K562 (cell line): Measurements from ENCODE around the gene S100P. TPM values are rescaled to one million over a fixed set of nuclear protein-coding genes. Genes with fewer than 3 reads are reported as not detected.

Experiments used
- CBFA2T2 ChIP-seq: fragments of 450-650 bp; conservative IDR thresholded peaks from 2 replicates; pipeline ENCODE4 v1.6.1; 2017; ENCODE audit warnings: mild to moderate bottlenecking
- CTBP1 ChIP-seq: fragments of 450-650 bp; IDR thresholded peaks from 2 replicates; pipeline ENCODE4 v1.6.1; 2016; ENCODE audit warnings: borderline replicate concordance
- DNMT1 ChIP-seq: fragments of 450-650 bp; IDR thresholded peaks from 2 replicates; pipeline ENCODE4 v1.6.1; 2016; ENCODE audit warnings: antibody characterized with exemption, mild to moderate bottlenecking
- EP400 ChIP-seq: fragments of 450-650 bp; IDR thresholded peaks from 2 replicates; pipeline ENCODE4 v1.6.1; 2017; ENCODE audit warnings: antibody characterized with exemption, mild to moderate bottlenecking, moderate library complexity
- ERF ChIP-seq: fragments of 450-650 bp; formaldehyde crosslinking; IDR thresholded peaks from 2 replicates; pipeline ENCODE4 v1.4.0; 2020; ENCODE audit warnings: mild to moderate bottlenecking, mixed read lengths
- FOS ChIP-seq: IDR thresholded peaks from 3 replicates; pipeline ENCODE4 v1.6.1; 2011; ENCODE audit not compliant: insufficient read length; ENCODE audit errors: extremely low read depth
- GATA2 ChIP-seq: sonication (generic); formaldehyde crosslinking; IDR thresholded peaks from 2 replicates; pipeline ENCODE4 v1.4.0; 2020; ENCODE audit warnings: mild to moderate bottlenecking, missing genetic modification reagents
- HNRNPLL ChIP-seq: fragments of 200-400 bp; formaldehyde crosslinking; IDR thresholded peaks from 2 replicates; pipeline ENCODE4 v1.6.1; 2017; ENCODE audit warnings: low read length, low read depth, mild to moderate bottlenecking; ENCODE audit not compliant: poor library complexity, severe bottlenecking
- KAT8 ChIP-seq: fragments of 450-650 bp; IDR thresholded peaks from 2 replicates; pipeline ENCODE4 v1.6.1; 2016; ENCODE audit warnings: low read depth, mild to moderate bottlenecking
- KDM2B ChIP-seq: fragments of 250-450 bp; sonication (Bioruptor Pico); IDR thresholded peaks from 2 replicates; pipeline ENCODE4 v1.8.0; 2021; ENCODE audit warnings: mild to moderate bottlenecking, moderate library complexity
- KDM4B ChIP-seq, 2 experiments: fragments of 450-650 bp in 1 of 2; sonication (generic) in 1 of 2; IDR thresholded peaks; 2 replicates each; pipeline ENCODE4 v1.6.1; 2016 to 2017; ENCODE audit warnings: borderline replicate concordance in 2 of 2, antibody characterized with exemption in 1 of 2, low read depth in 1 of 2, mild to moderate bottlenecking in 1 of 2
- MBD2 ChIP-seq: sonication (generic); IDR thresholded peaks from 2 replicates; pipeline ENCODE4 v1.6.1; 2016; ENCODE audit warnings: low read depth, borderline replicate concordance
- MEIS2 ChIP-seq: fragments of 450-650 bp; IDR thresholded peaks from 2 replicates; pipeline ENCODE4 v1.6.1; 2014; ENCODE audit warnings: mild to moderate bottlenecking; ENCODE audit not compliant: partially characterized antibody
- NCOA4 ChIP-seq: fragments of 450-650 bp; IDR thresholded peaks from 2 replicates; pipeline ENCODE4 v1.6.1; 2018; ENCODE audit warnings: mild to moderate bottlenecking; ENCODE audit not compliant: partially characterized antibody
- NELFE ChIP-seq: IDR thresholded peaks from 2 replicates; pipeline ENCODE4 v1.6.1; 2011; ENCODE audit warnings: mild to moderate bottlenecking; ENCODE audit not compliant: insufficient read depth, insufficient read length
- NONO ChIP-seq, 2 experiments: fragments of 200-400 bp in 1 of 2; fragments of 450-650 bp in 1 of 2; formaldehyde crosslinking in 1 of 2; IDR thresholded peaks; 2 replicates each; pipeline ENCODE4 v1.6.1; 2017; ENCODE audit warnings: low read depth in 2 of 2, mild to moderate bottlenecking in 2 of 2, moderate library complexity in 2 of 2, low read length in 1 of 2
- PYGO2 ChIP-seq: fragments of 450-650 bp; IDR thresholded peaks from 2 replicates; pipeline ENCODE4 v1.6.1; 2016; ENCODE audit warnings: mild to moderate bottlenecking, missing genetic modification characterization, moderate library complexity, missing compliant biosample characterization
- TCF3 ChIP-seq: sonication (generic); formaldehyde crosslinking; IDR thresholded peaks from 2 replicates; pipeline ENCODE4 v1.4.0; 2020; ENCODE audit warnings: mild to moderate bottlenecking, missing genetic modification reagents
- TCF7L2 ChIP-seq: fragments of 150-350 bp; IDR thresholded peaks from 2 replicates; pipeline ENCODE4 v1.6.1; 2016; ENCODE audit warnings: low read depth, mild to moderate bottlenecking, low read length, moderate library complexity
- ZC3H11A ChIP-seq: IDR thresholded peaks from 2 replicates; pipeline ENCODE4 v1.6.1; 2012; ENCODE audit warnings: low read depth, low read length, improper control_type of control experiment
- ZEB2 ChIP-seq: fragments of 450-650 bp; IDR thresholded peaks from 2 replicates; pipeline ENCODE4 v1.6.1; 2016
- ZNF12 ChIP-seq: sonication (generic); formaldehyde crosslinking; IDR thresholded peaks from 2 replicates; pipeline ENCODE4 v1.4.0; 2020; ENCODE audit warnings: mild to moderate bottlenecking, missing genetic modification reagents
- ZNF140 ChIP-seq: fragments of 250-450 bp; sonication (Bioruptor Pico); IDR thresholded peaks from 2 replicates; pipeline ENCODE4 v1.8.0; 2021; ENCODE audit warnings: moderate library complexity, mild to moderate bottlenecking, inconsistent platforms
- ZNF239 ChIP-seq: fragments of 250-450 bp; sonication (Bioruptor Pico); IDR thresholded peaks from 2 replicates; pipeline ENCODE4 v1.4.0; 2020; ENCODE audit warnings: mild to moderate bottlenecking
- ZNF384 ChIP-seq: IDR thresholded peaks from 2 replicates; pipeline ENCODE4 v1.6.1; 2012; ENCODE audit warnings: low read depth, low read length, improper control_type of control experiment
- ZNF561 ChIP-seq: fragments of 450-650 bp; formaldehyde crosslinking; conservative IDR thresholded peaks from 2 replicates; pipeline ENCODE4 v1.4.0; 2020; ENCODE audit warnings: mild to moderate bottlenecking, moderate library complexity
- ZNF717 ChIP-seq: fragments of 250-450 bp; sonication (Bioruptor Pico); IDR thresholded peaks from 2 replicates; pipeline ENCODE4 v1.5.0; 2021
- polyA plus RNA-seq, 8 experiments: library from polyadenylated mRNA; depleted of rRNA in 4 of 8; stranded (reverse) in 5 of 8; unstranded in 3 of 8; fragments of >200 nt; fragmentation: Nextera tagmentation in 2 of 8; fragmentation: Illumina TruSeq in 1 of 8; extraction: Ambion mirVana in 2 of 8; extraction: Trizol in 1 of 8; gene quantifications; 2 replicates each; pipeline versions ENCODE4 v1.2.1 to v1.2.3, GENCODE V29; 2011 to 2014; ENCODE audit warnings: inconsistent platforms in 1 of 8, missing spikeins in 1 of 8
- total RNA-seq, 7 experiments: library from RNA; depleted of rRNA in 6 of 7; stranded (reverse); fragments of >200 nt in 6 of 7; fragmentation: Illumina TruSeq in 2 of 7; extraction: Trizol in 2 of 7; gene quantifications; 2 replicates each; pipeline versions ENCODE4 v1.2.1 to v1.2.3, GENCODE V29; 2011 to 2021; ENCODE audit warnings: low replicate concordance in 1 of 7
- TF ChIP-seq, protein P1 (sequence below): fragments of 250-450 bp; sonication (Bioruptor Pico); IDR thresholded peaks from 2 replicates; pipeline ENCODE4 v1.8.0; 2021; ENCODE audit warnings: borderline replicate concordance, mild to moderate bottlenecking, moderate library complexity; ENCODE audit not compliant: poor library complexity, severe bottlenecking
- TF ChIP-seq, protein P2 (sequence below): sonication (generic); formaldehyde crosslinking; IDR thresholded peaks from 2 replicates; pipeline ENCODE4 v1.8.1; 2022; ENCODE audit warnings: missing genetic modification reagents
- TF ChIP-seq, protein P3 (sequence below): sonication (generic); formaldehyde crosslinking; IDR thresholded peaks from 2 replicates; pipeline ENCODE4 v1.5.0; 2020; ENCODE audit warnings: missing genetic modification reagents

The S100P gene
- total and polyA plus RNA-seq, 9 of the 15 experiments (the other 6 are each of a cell fraction or from before 2014, with no cell fraction given) = 4.1 to 23.8 (median 7.5) TPM

DNA sequence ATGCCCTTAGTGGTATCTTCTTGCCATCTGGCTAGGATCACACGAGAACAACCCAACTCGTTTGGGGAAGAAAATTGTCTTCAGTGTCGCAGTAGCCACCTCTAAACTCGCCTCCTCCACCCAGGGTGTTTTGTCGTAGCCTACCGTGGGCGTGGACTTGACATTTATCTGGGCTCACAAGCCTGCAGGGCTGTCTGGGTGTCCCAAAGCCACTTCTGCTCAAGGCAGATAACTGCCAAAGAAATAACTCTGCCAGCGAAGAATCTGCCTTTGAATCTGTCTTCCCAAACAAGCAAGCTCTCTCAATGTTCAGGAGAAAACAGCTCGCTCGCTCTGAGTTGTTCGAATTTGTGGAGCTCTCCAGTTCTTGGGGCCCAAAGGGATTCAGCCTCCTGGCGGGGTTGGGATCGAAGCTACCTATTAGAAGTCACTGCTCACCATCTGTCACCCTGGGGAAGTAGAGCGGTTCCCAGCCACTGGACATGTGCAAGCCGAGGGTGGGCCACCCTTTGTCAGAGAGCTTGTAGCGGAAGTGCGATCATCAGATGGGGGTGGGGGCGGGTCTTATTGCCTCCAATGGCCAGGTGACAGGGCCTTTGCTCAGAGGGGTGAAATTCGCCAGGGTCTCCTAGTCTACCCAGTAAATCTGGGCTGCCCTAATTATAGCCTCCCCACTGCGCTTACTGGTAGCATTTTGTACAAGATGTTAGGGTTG, 37.1 kb downstream of the S100P start (continued):
- TF ChIP-seq ZNF140 (CRISPR knock-in tag) (no peak), KAT8 (no peak), NCOA4 (no peak), MBD2 (peak; percentile 77), DNMT1 (no peak), ZEB2 (peak; percentile 77), ZNF12 (CRISPR knock-in tag) (no peak), ERF (CRISPR knock-in tag) (no peak), ZNF384 (0 out of 2 replicates have a peak, but pooled peaks have one; percentile 53), TCF7L2 (no peak), KDM2B (CRISPR knock-in tag) (no peak), EP400 (peak; percentile 81), ZNF717 (CRISPR knock-in tag) (no peak), NONO (IDR thresholded peaks at IDR 0.05; ENCODE audit: low read depth in 2 of 2, low read length in 1 of 2) (no peak; a peak in 1 of 4 replicates), CBFA2T2 (peak; percentile 97), NELFE (no peak), ZNF239 (CRISPR knock-in tag) (no peak), CTBP1 (peak; percentile 66; the same call in 1 of the 2 replicates), ZNF561 (no peak), HNRNPLL (peak; percentile 20), TCF3 (peak; percentile 99), ZC3H11A (no peak), MEIS2 (peak; percentile 93), FOS (no peak), KDM4B (IDR thresholded peaks at IDR 0.05; ENCODE audit: borderline replicate concordance in 2 of 2, low read depth in 1 of 2) (no peak), GATA2 (CRISPR knock-in tag) (peak; percentile 97), PYGO2 (tag) (peak; percentile 56; the same call in 1 of the 2 replicates)
- TF ChIP-seq, protein P1, sequence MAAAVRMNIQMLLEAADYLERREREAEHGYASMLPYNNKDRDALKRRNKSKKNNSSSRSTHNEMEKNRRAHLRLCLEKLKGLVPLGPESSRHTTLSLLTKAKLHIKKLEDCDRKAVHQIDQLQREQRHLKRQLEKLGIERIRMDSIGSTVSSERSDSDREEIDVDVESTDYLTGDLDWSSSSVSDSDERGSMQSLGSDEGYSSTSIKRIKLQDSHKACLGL = no peak
- TF ChIP-seq, protein P2, sequence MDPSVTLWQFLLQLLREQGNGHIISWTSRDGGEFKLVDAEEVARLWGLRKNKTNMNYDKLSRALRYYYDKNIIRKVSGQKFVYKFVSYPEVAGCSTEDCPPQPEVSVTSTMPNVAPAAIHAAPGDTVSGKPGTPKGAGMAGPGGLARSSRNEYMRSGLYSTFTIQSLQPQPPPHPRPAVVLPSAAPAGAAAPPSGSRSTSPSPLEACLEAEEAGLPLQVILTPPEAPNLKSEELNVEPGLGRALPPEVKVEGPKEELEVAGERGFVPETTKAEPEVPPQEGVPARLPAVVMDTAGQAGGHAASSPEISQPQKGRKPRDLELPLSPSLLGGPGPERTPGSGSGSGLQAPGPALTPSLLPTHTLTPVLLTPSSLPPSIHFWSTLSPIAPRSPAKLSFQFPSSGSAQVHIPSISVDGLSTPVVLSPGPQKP (CRISPR knock-in tag) = no peak
- TF ChIP-seq, protein P3, sequence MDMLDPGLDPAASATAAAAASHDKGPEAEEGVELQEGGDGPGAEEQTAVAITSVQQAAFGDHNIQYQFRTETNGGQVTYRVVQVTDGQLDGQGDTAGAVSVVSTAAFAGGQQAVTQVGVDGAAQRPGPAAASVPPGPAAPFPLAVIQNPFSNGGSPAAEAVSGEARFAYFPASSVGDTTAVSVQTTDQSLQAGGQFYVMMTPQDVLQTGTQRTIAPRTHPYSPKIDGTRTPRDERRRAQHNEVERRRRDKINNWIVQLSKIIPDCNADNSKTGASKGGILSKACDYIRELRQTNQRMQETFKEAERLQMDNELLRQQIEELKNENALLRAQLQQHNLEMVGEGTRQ = no peak
